HEK293T (cell line): ENCODE measurements around the gene TMEM132D.

Experiments
- ARNT ChIP-seq: fragments of 450-650 bp; IDR thresholded peaks from 2 replicates; pipeline ENCODE4 v1.6.1; 2017; ENCODE audit warnings: mild to moderate bottlenecking
- BHLHE40 ChIP-seq: fragments of 450-650 bp; IDR thresholded peaks from 2 replicates; pipeline ENCODE4 v1.6.1; 2016; ENCODE audit warnings: mild to moderate bottlenecking, moderate library complexity, borderline replicate concordance
- CTBP1 ChIP-seq: fragments of 450-650 bp; IDR thresholded peaks from 2 replicates; pipeline ENCODE4 v1.6.1; 2016; ENCODE audit warnings: borderline replicate concordance
- FOXA1 ChIP-seq: fragments of 450-650 bp; IDR thresholded peaks from 2 replicates; pipeline ENCODE4 v1.6.1; 2016; ENCODE audit warnings: mild to moderate bottlenecking
- FOXM1 ChIP-seq: fragments of 450-650 bp; IDR thresholded peaks from 2 replicates; pipeline ENCODE4 v1.6.1; 2017; ENCODE audit warnings: mild to moderate bottlenecking, borderline replicate concordance
- SP1 ChIP-seq: fragments of 450-650 bp; IDR thresholded peaks from 2 replicates; pipeline ENCODE4 v1.6.1; 2017
- SUZ12 ChIP-seq: fragments of 450-650 bp; IDR thresholded peaks from 2 replicates; pipeline ENCODE4 v1.6.1; 2016; ENCODE audit warnings: mild to moderate bottlenecking

GRCh38 chr12:129622566-129622965 is 281.3 kb downstream of the TMEM132D start:
- no peak for TF ChIP-seq BHLHE40
- TF ChIP-seq SP1 = no peak
- no peak for TF ChIP-seq FOXM1
- no peak for TF ChIP-seq ARNT
- TF ChIP-seq CTBP1 = no peak
- no peak for TF ChIP-seq FOXA1
- TF ChIP-seq SUZ12 = no peak
